Mucosa of descending colon (tissue), 3 donors: ENCODE results near the gene PAK3. TPM values are rescaled to one million over a fixed set of nuclear protein-coding genes. Genes with fewer than 3 reads are reported as not detected.

ENCODE experiments used
- ATAC-seq: fragments of 200-7000 bp; cut with Tn5 transposase; one replicate; pipeline ENCODE4 v1.9.1; 2020; ENCODE audit warnings: mild to moderate bottlenecking, moderate library complexity
- DNase-seq, 3 donors: peaks; one replicate each; pipeline ENCODE4 v3.0.0-alpha.2; 2020
- H3K36me3 ChIP-seq: fragments of 200-600 bp; one replicate; pipeline ENCODE4 v1.8.0; 2021; ENCODE audit warnings: low read depth, mild to moderate bottlenecking
- H3K4me1 ChIP-seq: fragments of 200-600 bp; one replicate; pipeline ENCODE4 v1.8.0; 2021; ENCODE audit warnings: low read depth, mild to moderate bottlenecking
- H3K4me3 ChIP-seq: fragments of 200-600 bp; one replicate; pipeline ENCODE4 v1.8.0; 2021; ENCODE audit warnings: mild to moderate bottlenecking
- H3K9me3 ChIP-seq: fragments of 200-600 bp; one replicate; pipeline ENCODE4 v1.8.0; 2021; ENCODE audit warnings: mild to moderate bottlenecking
- CTCF ChIP-seq: fragments of 200-600 bp; IDR thresholded peaks from one replicate; pipeline ENCODE4 v1.8.0; 2022; ENCODE audit warnings: antibody characterized with exemption, mild to moderate bottlenecking
- intact Hi-C, 2 donors: fragments of 100-400 bp; cut with DNase I in 1 of 2; cut with micrococcal nuclease in 1 of 2; formaldehyde crosslinking; loops; one replicate each; pipeline versions ENCODE4 v1.11.0 to v1.11.1; 2022; cut with DNase I, micrococcal nuclease
- total RNA-seq, 3 donors: library from RNA; stranded (reverse); fragmentation: NEBNext Ultra II Directional in 2 of 3; extraction: Animal tissue kit (Norgen Biotek cat#: 25700) in 2 of 3; gene quantifications; one replicate each; pipeline versions ENCODE4 v1.2.1 to v1.2.4, GENCODE V29; 2021 to 2023
- donor health status: DM: no; HTN: no; CAD: no; lungs with moderate emphysema.
- donor health status: DM: no; HTN: no; CAD: no.
- donor health status: DM: no; HTN: yes; CAD: no.

Gene PAK3
- total RNA-seq, 3 donors from 2014 or later, result 0.38 to 2.0 (median 1.1) TPM

- intact Hi-C loops, result loop anchor here in 1 of 2 donors (10.0 kb wide), 1 partner anchor 183 kb away; no protein-coding TSS in a partner anchor
- H3K4me3 ChIP-seq, result no peak overlapping the region
- no peak for TF ChIP-seq CTCF
- H3K36me3 ChIP-seq, result no peaks in the 10 kb centered on the region
- ATAC-seq (no peak), DNase-seq (no peak)
- no peaks in the 10 kb centered on the region for H3K4me1 ChIP-seq
- H3K9me3 ChIP-seq, result no peaks in the 10 kb centered on the region
These were observed 166.1 kb downstream of the PAK3 start for GRCh38 chrX:111262086-111262485.

GRCh38 chrX:111264385-111264784, 168.4 kb downstream of the PAK3 start:
- Histone ChIP-seq H3K36me3 (no peaks in the 10 kb centered on the region), H3K9me3 (no peaks in the 10 kb centered on the region), H3K4me1 (no peaks in the 10 kb centered on the region), H3K4me3 (no peak overlapping the region)
- ATAC-seq (no peak), DNase-seq (no peak)
- no peak for TF ChIP-seq CTCF
- intact Hi-C loops, result loop anchor here in 1 of 2 donors (10.0 kb wide), 1 partner anchor 180 kb away; no protein-coding TSS in a partner anchor

- no peak for TF ChIP-seq CTCF
- H3K36me3 ChIP-seq, result no peaks in the 10 kb centered on the region
- no peaks in the 10 kb centered on the region for H3K9me3 ChIP-seq
- no peaks in the 10 kb centered on the region for H3K4me1 ChIP-seq
- DNase-seq, result no peak
- ATAC-seq, result no peak
- no peak overlapping the region for H3K4me3 ChIP-seq
- intact Hi-C loops, result loop anchor here in 1 of 2 donors (10.0 kb wide), 1 partner anchor 179 kb away; no protein-coding TSS in a partner anchor
These were observed 169.5 kb downstream of the PAK3 start for GRCh38 chrX:111265486-111265885.

GRCh38 chrX:111268506-111268905, 172.5 kb downstream of the PAK3 start:
- Histone ChIP-seq H3K4me3 (no peak overlapping the region), H3K9me3 (no peaks in the 10 kb centered on the region), H3K36me3 (no peaks in the 10 kb centered on the region), H3K4me1 (no peaks in the 10 kb centered on the region)
- ATAC-seq (no peak), DNase-seq (no peak)
- intact Hi-C loops, result loop anchor here in 1 of 2 donors (10.0 kb wide), 1 partner anchor 176 kb away; no protein-coding TSS in a partner anchor
- TF ChIP-seq CTCF, result no peak

- peak; percentile 47 for ATAC-seq
- intact Hi-C loops, result no loop called here
- TF ChIP-seq CTCF, result no peak
- peak; percentile 10 to 38 (median 20) for DNase-seq
- Histone ChIP-seq H3K36me3 (no peaks in the 10 kb centered on the region), H3K4me1 (no peaks in the 10 kb centered on the region), H3K9me3 (no peaks in the 10 kb centered on the region), H3K4me3 (no peak within 1 kb of the TSS)
These were observed 174.3 kb downstream of the PAK3 start, which contains the start of gene CAPN6 for GRCh38 chrX:111270339-111270738. Gene CAPN6 (minus strand): TSS chrX:111270483. CDS start chrX:111263936, 6,547 bp downstream.

Other genes starting within 250 kb of the PAK3 start
- gene CAPN6, start 174.3 kb downstream of the PAK3 start, total RNA-seq, result 1 to 10 TPM in 2 of 3 donors, under 1 TPM in 1; 0.75 to 4.9 (median 1.7) TPM